HG02970 (cell line): ENCODE data around the gene ROBO3.

Source experiments
- ATAC-seq: cut with Tn5 transposase; IDR thresholded peaks from one replicate; pipeline ENCODE4 v1.9.1; 2021; ENCODE audit warnings: mild to moderate bottlenecking, moderate library complexity, moderate number of reproducible peaks; ENCODE audit not compliant: unreplicated experiment, low FRiP score

The ROBO3 gene

GRCh38 chr11:124918950-124919349, 53.7 kb downstream of the ROBO3 start, which contains the start of gene HEPN1:
HEPN1 (plus strand) TSS chr11:124919250.
- ATAC-seq = no peak

- ATAC-seq = no peak
Observed at GRCh38 chr11:124919898-124920297, 54.7 kb downstream of the ROBO3 start.

GRCh38 chr11:124920356-124920755, 55.1 kb downstream of the ROBO3 start:
- no peak for ATAC-seq

- ATAC-seq = no peak
Observed at GRCh38 chr11:124920870-124921609, 55.8 kb downstream of the ROBO3 start.

- ATAC-seq = no peak
Observed at GRCh38 chr11:124922831-124923230, 57.6 kb downstream of the ROBO3 start.

- no peak for ATAC-seq
Observed at GRCh38 chr11:124923296-124923695, 58.1 kb downstream of the ROBO3 start.

- no peak for ATAC-seq
Observed at GRCh38 chr11:124928942-124929665, 63.9 kb downstream of the ROBO3 start.

GRCh38 chr11:124930799-124931198, 65.6 kb downstream of the ROBO3 start:
- no peak for ATAC-seq
